Renal pelvis (tissue), 4 donors: Measurements from ENCODE around the gene MPRIP. TPM values are rescaled to one million over a fixed set of nuclear protein-coding genes. Genes with fewer than 3 reads are reported as not detected.
"Not testable (repeated sequence)": the region's sequence is repeated elsewhere in the genome, so short reads cannot be mapped to it uniquely, and the experiment has no call there.

Source experiments
- DNase-seq: peaks from one replicate; pipeline ENCODE4 v3.0.0-alpha.2; 2013
- polyA plus RNA-seq, 3 donors: library from polyadenylated mRNA; unstranded; fragments of 120-200 nt; gene quantifications; one replicate each; pipeline ENCODE4 v1.2.1, GENCODE V29; 2013; ENCODE audit not compliant: insufficient read length in 3 of 3

MPRIP gene
- polyA plus RNA-seq, 3 donors: 164 to 176 (median 171) TPM

- DNase-seq: no peak
Observed at GRCh38 chr17:17144916-17145665, 102.8 kb downstream of the MPRIP start.

- DNase-seq: no peak
Observed at GRCh38 chr17:17146786-17147406, 104.6 kb downstream of the MPRIP start.

- no peak for DNase-seq
Observed at GRCh38 chr17:17147821-17148220, 105.6 kb downstream of the MPRIP start.

GRCh38 chr17:17149520-17150447 is 107.5 kb downstream of the MPRIP start:
- no peak for DNase-seq

- DNase-seq: no peak
Observed at GRCh38 chr17:17150448-17150800, 108.2 kb downstream of the MPRIP start.

GRCh38 chr17:17151055-17151454 is 108.8 kb downstream of the MPRIP start:
- no peak for DNase-seq

GRCh38 chr17:17151541-17151940 is 109.3 kb downstream of the MPRIP start:
- DNase-seq: no peak

GRCh38 chr17:17151962-17152361 is 109.7 kb downstream of the MPRIP start:
- no peak for DNase-seq

- no peak for DNase-seq
Observed at GRCh38 chr17:17152385-17152784, 110.1 kb downstream of the MPRIP start.

- no peak for DNase-seq
Observed at GRCh38 chr17:17153071-17153470, 110.8 kb downstream of the MPRIP start.

- DNase-seq: no peak
Observed at GRCh38 chr17:17153709-17154108, 111.5 kb downstream of the MPRIP start.

- no peak for DNase-seq
Observed at GRCh38 chr17:17154556-17154955, 112.3 kb downstream of the MPRIP start.

GRCh38 chr17:17154981-17155380 is 112.7 kb downstream of the MPRIP start:
- no peak for DNase-seq

GRCh38 chr17:17155568-17155967 is 113.3 kb downstream of the MPRIP start:
- DNase-seq: no peak

- DNase-seq: no peak
Observed at GRCh38 chr17:17156107-17156506, 113.8 kb downstream of the MPRIP start.

GRCh38 chr17:17156511-17156910 is 114.3 kb downstream of the MPRIP start:
- DNase-seq: no peak

- DNase-seq: no peak
Observed at GRCh38 chr17:17157041-17157440, 114.8 kb downstream of the MPRIP start.

- not testable (repeated sequence) for DNase-seq
Observed at GRCh38 chr17:17158506-17158905, 116.2 kb downstream of the MPRIP start.

GRCh38 chr17:17159571-17159970 is 117.3 kb downstream of the MPRIP start:
- no peak for DNase-seq

- DNase-seq: no peak
Observed at GRCh38 chr17:17161121-17161520, 118.9 kb downstream of the MPRIP start.

- no peak for DNase-seq
Observed at GRCh38 chr17:17161759-17162158, 119.5 kb downstream of the MPRIP start.

GRCh38 chr17:17164156-17164555 is 121.9 kb downstream of the MPRIP start:
- DNase-seq: no peak

GRCh38 chr17:17164676-17165075 is 122.4 kb downstream of the MPRIP start:
- DNase-seq: no peak
